NCI-H2081 treated with DMSO at 0.1 percent for 48 hours (cell line): Measurements from ENCODE around the gene RBM34.
"Not testable (repeated sequence)": the region's sequence is repeated elsewhere in the genome, so short reads cannot be mapped to it uniquely, and the experiment has no call there.

Experiments used
- DNase-seq: peaks from one replicate; lab custom pipeline; 2025; lab: John Stamatoyannopoulos, UW

The RBM34 gene, protein sequence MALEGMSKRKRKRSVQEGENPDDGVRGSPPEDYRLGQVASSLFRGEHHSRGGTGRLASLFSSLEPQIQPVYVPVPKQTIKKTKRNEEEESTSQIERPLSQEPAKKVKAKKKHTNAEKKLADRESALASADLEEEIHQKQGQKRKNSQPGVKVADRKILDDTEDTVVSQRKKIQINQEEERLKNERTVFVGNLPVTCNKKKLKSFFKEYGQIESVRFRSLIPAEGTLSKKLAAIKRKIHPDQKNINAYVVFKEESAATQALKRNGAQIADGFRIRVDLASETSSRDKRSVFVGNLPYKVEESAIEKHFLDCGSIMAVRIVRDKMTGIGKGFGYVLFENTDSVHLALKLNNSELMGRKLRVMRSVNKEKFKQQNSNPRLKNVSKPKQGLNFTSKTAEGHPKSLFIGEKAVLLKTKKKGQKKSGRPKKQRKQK

DNA sequence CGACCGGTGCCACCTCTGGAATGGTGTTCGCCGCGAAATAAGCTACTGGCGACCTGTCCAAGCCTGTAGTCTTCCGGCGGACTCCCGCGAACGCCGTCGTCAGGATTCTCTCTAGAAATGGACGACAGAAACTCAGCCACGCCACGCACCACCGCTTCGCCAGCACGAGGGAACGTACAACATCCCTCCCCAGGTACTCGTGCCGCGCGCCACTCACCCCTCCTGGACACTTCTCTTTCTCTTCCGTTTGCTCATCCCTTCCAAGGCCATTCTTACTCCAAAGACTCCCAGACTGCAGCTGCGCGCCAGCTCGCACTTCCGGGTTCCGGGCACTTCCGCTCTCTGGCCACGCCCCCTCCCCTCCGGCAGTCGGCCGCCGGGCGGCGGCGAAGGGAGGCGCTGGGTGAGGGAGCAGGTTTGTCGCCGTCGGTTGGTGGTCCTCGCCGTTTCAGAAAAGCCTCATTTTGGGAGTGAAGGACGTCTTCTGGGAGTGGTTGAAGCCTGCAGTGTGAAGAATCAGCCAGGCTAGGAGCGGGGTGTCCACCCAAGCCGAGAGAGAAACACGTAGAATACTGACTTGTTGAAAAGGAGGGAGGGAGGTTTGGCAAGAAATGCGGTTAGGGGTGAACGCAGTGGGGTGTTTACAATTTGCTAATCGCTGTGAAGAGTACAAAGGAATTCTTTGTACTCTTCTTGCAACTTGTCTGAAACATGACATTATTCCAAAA is at the start of gene RBM34:
RBM34 (minus strand) TSS at position 294 of the 728 bp plus-strand sequence; CDS start at position 270, 24 bp downstream.
- peak; percentile 68 for DNase-seq

DNA sequence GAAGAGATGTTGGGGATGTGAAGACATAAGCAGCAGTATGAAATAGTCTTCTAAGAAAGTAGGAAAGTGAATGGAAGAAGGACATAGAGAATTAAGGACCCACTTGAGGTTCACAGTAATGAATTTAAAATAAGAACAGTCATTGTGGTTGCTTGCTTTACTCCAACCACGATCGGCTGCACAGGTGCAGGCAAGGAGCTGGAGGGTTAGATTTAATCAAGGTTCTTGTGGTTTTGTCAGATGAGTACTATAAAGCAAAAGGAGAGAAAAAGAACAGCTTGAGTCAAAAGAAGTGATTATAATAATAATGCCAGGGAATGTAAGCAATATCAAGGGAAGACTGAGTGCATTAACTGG is 46.1 kb upstream of the RBM34 start:
- DNase-seq = no peak

DNA sequence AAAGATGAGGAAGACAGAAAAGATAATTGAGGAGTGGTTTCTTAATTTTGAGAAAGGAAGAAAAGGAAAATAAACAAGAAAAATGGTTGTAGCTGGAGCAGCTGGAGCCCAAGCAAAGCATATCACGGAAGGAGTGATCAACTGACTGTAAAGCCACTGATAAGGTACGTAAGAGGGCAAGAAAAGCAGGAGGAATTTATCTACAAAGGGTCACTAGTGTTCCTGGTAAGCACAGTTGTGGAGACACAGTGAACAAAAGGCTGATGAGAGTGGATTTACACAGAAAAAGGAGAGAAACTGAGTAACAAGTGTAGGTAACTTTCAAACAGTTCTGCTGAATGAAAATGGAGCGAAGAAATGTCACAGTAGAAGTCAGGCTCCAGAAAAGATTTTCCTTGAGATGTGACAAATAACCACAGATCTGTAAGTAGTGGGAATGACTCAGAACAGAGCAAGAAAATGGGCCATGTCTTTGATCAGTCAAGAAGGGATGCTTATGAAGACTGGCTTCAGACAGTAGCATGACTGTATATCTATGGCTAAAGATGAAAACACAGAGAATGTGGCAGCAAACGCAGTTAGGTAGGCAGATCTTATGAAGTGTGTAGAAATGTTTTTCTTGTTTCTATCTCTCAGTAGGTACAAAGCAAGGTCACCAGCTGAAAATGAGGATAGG is 45.6 kb upstream of the RBM34 start:
- no peak for DNase-seq

DNA sequence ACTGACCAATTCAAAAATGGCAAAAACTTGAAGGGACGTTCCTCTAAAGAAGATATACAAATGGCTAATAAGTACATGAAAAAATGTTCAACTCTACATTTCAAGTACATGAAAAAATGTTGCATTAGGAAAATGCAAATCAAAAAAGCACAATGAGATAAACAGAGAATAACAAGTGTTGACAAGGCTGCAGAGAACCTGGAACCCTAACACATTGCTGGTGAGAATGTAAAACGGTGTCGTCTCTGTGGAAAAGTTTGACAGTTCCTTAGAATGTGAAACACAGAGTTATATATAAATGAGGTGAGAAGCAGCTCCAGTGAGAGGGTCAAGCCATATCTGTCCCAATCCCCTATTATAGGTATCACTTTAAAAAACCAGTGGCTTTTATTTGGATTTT is 44.6 kb upstream of the RBM34 start:
- no peak for DNase-seq

DNA sequence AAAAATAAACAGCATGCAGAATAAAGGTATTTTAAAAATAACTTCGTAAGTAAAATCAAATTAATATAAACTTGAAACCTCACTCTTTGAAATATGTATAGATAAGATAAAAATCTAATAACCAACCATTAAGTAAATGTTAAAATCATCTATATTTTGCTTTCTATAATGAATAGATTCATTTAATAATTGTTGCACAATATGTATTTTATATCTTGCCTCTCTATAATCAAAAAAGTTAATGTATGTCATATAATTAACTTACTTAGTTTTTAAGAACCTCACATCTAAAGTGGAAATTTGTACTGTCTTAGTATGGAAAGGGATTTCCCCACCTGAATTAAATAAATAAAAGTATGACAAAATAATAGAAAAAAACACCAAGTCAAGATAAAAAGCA is 42.4 kb upstream of the RBM34 start:
- no peak for DNase-seq

DNA sequence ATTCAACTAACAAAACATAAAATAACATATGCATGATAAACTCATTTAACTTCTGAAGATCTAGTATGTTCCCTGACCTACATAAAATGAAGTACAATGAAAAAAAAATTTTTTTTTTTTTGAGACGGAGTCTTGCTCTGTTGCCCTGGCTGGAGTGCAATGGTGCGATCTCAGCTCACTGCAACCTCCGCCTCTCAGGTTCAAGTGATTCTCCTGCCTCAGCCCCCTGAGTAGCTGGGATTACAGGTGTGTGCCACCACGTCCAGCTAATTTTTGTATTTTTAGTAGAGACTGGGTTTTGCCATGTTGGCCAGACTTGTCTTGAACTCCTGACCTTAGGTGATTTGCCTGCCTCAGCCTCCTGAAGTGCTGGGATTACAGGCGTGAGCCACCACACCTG is 41.4 kb upstream of the RBM34 start:
- DNase-seq = not testable (repeated sequence)

DNA sequence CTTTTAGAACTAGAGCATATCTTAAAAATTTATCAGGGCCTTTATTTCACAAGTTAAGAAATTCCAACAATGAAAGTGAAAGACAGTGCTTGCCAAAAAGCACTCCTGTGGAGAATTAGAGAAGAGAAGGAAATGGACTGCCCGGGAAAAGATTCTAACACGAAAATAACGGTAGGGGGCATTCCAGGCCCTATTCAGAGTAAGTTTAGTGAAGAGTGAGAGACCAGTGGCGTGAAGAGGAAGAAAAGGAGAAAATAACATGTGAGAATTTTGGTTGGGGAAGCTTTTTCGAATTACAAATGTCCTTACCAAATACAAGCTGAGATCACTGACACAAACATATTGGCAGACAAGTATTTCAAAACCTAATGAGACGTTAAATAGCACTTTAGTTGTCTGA is 38.4 kb upstream of the RBM34 start:
- DNase-seq = no peak

DNA sequence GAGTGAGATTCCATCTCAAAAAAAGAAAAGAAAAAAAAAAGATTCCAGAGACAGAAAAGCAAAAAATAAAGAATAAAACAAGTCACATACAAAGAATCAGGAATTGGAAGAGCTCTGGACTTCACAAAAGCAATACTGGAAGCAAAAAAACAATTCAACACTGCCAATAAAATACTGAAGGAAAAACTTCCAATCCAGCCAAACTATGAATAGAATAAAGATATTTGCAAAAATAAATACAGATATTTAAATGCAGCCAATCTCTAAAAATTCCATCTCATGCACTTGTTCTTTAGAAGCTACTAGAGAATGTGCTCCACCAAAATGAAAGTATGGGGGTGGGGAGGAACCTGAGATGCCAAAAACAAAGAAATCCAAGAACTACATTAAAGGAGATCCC is 29.4 kb upstream of the RBM34 start:
- DNase-seq = no peak

DNA sequence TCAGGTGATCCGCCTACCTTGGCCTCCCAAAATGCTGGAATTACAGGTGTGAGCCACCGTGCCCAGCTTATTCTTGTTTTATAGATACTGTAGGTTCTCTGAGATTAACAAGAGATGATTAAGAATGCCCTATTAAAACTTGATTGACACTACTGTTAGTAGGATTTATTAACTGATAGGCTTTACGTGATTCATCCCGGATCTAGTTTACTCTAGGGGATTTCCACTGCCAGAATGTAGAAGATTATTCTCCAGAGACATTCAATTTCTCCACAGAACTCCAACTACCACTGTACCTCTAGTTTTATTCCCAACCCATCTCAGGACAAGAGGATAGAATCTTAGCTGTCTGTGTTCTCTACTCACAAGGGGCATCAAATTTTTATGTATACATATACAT is 26.3 kb upstream of the RBM34 start:
- no peak for DNase-seq

DNA sequence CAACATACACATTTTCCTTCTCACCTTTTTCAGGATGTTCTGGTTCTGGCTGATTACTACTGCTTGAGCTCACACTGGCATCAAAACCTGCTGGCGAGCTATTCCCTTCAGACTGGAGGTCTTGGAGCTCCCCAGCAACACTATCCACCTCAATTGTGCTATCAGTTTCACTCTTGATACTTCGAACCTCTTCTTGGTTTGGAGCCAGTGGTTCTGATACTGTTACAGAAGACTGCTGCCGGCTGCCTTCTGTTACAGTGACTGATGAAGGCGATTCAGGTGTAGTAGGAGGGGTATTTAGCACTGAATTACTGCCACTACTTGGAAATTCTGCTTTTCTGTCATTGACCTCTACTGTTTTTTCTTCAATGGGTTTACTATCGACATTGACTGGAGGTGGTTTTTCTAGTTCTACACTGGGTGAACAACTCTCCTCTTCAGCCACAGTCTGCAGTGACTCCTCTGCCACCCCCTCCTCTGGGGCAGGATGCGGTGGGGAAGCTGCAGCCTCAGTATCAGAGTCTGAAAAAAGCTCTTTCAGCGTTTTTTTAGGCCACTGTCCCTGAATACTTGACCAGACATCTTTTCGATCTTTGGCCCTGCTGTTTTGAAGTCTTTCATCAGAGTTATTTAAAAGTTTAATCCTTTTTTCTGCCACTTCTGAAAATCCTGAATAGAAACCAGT is 20.7 kb upstream of the RBM34 start:
- DNase-seq = no peak

DNA sequence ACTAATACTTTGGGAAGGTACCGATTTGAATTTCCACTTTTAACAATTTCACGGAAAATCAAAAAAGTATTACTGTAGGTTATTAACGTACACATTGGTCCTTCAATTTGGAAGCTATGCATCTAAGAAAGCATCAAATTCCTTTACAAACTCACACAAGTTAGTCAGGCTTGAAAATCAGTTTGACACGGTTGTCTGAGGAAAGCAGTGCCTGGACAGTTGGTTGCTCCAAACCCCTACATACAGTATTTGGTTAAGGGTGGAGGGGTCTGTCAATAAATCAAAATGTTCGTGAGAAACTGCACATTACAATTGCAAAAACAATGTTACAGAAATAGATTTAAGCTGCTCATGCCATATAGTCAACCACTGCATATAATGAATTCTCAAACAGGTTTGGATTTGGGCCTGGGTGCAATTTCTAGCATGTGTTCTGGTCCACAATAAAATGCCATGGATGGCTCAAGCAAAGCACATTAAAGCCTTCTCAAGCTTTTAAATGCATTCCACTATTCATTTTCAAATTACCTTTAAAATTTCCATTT is 19.9 kb upstream of the RBM34 start:
- no peak for DNase-seq

DNA sequence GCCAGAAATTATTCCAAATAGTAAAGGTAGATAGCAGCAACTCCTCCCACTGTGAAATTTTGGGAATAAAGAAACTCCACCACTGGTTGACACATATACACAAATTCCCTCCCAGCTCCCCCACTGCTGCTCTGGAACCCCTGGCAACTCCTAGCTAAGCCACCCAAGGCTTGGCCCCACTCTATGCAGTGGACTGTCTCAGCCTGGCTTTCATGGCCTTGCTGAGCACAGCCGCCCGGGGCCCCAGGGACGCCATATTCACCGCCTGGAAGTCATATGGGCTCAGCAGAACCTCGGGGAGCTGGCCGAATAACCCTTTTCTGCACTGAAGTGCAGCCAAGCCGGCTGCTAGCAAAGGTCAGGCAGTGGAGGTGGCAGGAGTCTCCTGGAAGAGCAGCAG is 15.4 kb upstream of the RBM34 start:
- no peak for DNase-seq

DNA sequence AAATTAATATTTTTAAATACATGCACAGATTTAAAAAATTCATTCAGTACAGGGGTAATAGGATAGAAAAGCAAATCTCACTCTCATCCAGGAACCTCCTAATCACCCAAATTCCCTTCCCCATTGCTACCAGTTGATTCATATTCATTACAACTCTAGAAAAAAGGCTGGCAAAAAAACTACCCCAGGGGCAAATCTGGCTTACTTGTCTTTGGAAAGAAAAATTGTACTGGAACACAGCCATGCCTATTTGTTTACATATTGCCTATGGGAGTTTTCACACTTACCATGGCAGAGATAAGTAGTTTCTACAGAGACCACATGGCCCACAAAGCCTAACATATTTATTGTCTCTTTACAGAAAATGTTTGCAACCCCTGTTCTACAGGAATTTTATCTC is 8.9 kb upstream of the RBM34 start:
- DNase-seq = no peak

DNA sequence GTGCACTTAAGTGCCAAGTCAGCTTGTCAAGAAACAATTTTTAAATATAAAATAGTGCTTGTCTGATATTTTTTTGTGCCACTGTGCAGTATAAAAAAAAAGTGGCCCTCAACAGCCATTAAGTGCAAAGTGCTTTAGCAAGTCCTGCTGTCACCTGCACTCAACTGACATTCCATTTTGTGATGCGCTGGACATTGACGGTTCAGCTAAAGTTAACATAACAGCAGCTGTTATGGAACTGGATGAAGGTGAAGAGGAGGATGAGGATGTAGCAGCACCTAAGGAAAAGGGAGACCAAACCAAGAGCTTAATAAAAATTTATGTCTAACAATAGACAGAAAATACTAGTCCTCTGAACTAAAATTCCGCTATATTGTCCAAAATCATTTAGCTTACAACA is 7.3 kb upstream of the RBM34 start:
- DNase-seq = no peak

DNA sequence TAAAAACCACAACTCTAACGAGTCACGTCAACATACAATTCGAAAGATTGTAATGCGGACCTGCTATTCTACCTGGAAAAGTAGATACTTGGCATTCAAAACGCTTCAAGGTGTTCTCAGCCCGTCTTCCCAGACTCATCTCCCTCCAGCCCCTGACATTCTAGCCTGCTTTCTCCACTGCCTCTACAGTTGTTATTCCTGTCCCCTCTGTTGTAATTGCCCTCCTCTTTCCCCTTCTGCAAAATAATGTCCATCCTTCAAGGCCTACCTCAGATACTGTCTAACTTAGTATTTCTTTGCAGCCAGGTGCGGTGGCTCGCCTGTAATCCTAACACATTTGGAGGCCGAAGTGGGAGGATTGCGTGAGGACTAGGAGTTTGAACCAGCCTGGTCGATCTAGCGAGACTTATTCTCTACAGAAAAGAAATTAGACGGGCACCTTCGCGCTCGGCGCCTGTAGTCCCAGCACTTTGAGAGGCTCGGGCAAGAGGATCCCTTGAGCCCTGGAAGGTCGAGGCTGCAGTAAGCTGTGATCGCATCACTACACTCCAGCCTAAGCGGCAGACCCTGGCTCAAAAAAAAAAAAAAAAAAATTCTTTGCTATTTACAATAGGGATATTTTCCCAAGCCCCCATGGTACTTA is 756 bp upstream of the RBM34 start:
- DNase-seq = no peak

DNA sequence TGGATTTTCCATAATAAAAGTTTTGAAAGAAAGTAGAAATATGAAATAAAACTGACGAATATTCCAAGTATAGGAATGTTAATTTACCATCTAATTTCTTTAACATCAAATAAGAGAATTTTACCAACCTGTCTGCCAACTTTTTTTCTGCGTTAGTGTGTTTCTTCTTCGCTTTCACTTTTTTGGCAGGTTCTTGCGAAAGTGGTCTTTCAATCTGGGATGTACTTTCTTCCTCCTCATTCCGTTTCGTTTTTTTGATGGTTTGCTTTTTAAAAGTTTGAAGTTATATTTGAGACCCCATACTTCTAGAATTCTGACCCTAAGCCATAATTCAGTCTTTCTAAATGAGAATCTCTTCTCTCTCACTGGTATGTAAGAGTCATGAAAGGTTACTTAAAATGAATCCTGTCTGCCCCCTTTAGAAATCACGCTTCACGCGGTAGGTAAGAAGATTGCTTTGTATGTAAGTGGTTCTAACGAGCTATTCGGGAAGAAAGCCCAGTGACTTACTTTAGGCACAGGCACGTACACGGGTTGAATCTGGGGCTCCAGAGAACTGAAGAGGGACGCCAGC is 580 bp downstream of the RBM34 start:
- DNase-seq = no peak

DNA sequence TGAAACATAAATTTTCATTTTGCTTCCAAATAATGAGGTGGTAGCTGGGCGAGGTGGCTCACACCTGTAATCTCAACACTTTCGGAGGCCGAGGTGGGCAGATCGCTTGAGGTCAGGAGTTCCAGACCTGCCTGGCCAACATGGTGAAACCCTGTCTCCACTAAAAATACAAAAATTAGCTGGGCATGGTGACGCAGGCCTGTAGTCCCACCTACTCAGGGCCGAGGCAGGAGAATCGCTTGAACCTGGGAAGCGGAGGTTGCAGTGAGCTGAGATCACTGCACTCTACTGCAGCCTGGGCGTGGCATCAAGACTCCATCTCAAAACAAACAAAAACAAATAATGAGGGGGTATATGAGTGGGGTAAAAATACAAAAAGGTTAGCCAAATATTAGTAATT is 1.1 kb downstream of the RBM34 start:
- not testable (repeated sequence) for DNase-seq

DNA sequence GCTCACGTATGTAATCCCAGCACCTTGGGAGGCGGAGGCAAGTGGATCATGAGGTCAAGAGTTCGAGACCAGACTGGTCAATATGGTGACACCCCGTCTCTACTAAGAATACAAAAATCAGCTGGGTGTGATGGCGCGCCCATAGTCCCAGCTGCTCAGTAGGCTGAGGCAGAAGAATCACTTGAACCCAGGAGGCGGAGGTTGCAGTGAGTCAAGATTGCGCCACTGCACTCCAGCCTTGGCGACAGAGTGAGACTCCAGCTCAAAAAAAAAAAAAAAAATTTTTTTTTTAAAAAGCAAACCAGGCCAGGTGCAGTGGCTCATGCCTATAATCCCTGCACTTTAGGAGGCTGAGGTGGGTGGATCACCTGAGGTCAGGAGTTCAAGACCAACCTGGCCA is 1.8 kb downstream of the RBM34 start:
- DNase-seq = not testable (repeated sequence)

DNA sequence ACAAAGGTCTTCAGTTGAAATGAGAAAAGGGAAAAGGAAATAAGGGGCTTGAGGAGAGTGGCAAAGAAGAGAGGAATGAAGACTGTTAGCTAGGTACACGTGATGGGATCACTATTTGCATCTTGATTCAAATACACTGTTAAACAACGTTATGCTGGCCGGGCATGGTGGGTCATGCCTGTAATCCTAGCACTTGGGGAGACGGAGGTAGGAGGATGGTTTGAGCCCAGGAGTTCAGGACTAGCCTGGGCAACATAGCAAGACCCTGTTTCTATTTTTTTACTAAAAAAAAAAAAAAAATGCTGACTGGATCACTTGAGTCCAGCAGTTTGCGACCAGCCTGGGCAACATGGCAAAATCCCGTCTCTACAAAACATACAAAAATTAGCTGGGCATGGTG is 2.4 kb downstream of the RBM34 start:
- no peak for DNase-seq

DNA sequence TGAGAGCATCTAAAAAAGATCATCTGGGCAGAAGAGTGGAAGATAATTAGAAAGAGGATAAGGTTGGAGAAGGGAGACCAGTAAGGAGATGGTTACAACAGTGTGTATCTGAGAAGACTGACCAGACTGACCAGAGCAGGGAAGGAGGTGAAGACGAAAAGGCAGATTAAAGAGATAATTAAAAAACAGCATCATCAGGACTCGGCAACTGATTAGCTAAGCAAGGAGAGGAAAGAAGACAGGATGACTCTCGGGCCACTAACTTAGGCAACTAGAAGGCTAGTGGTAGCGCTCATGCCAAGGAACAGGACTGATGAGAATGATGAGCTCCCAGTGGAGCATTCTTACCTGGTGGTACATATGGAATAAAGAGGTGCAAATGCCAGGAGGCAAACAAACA is 3.9 kb downstream of the RBM34 start:
- no peak for DNase-seq

DNA sequence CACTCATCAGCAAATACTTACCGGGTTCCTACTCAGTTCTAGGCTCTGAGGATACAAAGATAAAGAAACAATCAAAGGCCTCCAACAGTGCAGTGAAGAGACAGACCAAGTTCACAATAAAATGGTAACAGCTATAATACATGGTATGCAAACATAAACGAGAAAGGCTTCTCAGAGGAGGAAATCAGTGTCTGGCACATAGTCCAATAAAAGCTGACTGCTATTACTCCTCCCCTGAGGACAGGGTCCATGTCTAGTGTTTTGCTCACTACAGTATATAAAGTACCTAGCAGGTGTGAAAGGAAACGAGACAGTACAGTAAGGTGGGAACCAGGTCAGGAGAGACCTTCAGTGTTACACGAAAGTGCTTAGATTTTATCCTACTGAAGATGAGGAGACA is 4.3 kb downstream of the RBM34 start:
- no peak for DNase-seq
